HepG2 (cell line): Measurements from ENCODE around the gene CELA2B. TPM values are rescaled to one million over a fixed set of nuclear protein-coding genes. Genes with fewer than 3 reads are reported as not detected.

Source experiments
- BRCA1 ChIP-seq: sonication (generic); formaldehyde crosslinking; IDR thresholded peaks from 2 replicates; pipeline ENCODE4 v1.4.0; 2020; ENCODE audit warnings: missing genetic modification reagents
- FOXJ3 ChIP-seq: sonication (generic); formaldehyde crosslinking; IDR thresholded peaks from 2 replicates; pipeline ENCODE4 v1.4.0; 2020; ENCODE audit warnings: missing genetic modification reagents, mild to moderate bottlenecking, borderline replicate concordance
- HOXA9 ChIP-seq: sonication (generic); formaldehyde crosslinking; IDR thresholded peaks from 2 replicates; pipeline ENCODE4 v1.8.1; 2022; ENCODE audit warnings: missing genetic modification reagents, mild to moderate bottlenecking, moderate library complexity, borderline replicate concordance
- KMT2B ChIP-seq: IDR thresholded peaks from 2 replicates; pipeline ENCODE4 v1.6.1; 2016; ENCODE audit warnings: missing genetic modification reagents, missing compliant biosample characterization
- MIER3 ChIP-seq: IDR thresholded peaks from 2 replicates; pipeline ENCODE4 v1.6.1; 2016; ENCODE audit warnings: missing compliant biosample characterization, borderline replicate concordance
- MTA1 ChIP-seq: sonication (generic); formaldehyde crosslinking; IDR thresholded peaks from 2 replicates; pipeline ENCODE4 v1.4.0; 2020; ENCODE audit warnings: missing genetic modification reagents, mild to moderate bottlenecking, borderline replicate concordance
- MTF1 ChIP-seq: sonication (generic); formaldehyde crosslinking; IDR thresholded peaks from 2 replicates; pipeline ENCODE4 v1.5.0; 2020; ENCODE audit warnings: missing genetic modification reagents
- MXI1 ChIP-seq: IDR thresholded peaks from 3 replicates; pipeline ENCODE4 v1.6.1; 2012; ENCODE audit warnings: low read depth, low read length, inconsistent platforms, borderline replicate concordance
- NCOA2 ChIP-seq: sonication (generic); formaldehyde crosslinking; IDR thresholded peaks from 2 replicates; pipeline ENCODE4 v1.8.0; 2022; ENCODE audit warnings: inconsistent platforms
- PCBP2 ChIP-seq: fragments of 200-400 bp; formaldehyde crosslinking; optimal IDR thresholded peaks from 2 replicates; pipeline ENCODE3; 2018; ENCODE audit warnings: low read length, low read depth; ENCODE audit not compliant: poor library complexity, severe bottlenecking
- PHF5A ChIP-seq: IDR thresholded peaks from one replicate; pipeline ENCODE4 v1.6.1; 2018; ENCODE audit warnings: low read depth, missing genetic modification reagents; ENCODE audit not compliant: unreplicated experiment
- RELA ChIP-seq: sonication (generic); formaldehyde crosslinking; IDR thresholded peaks from 2 replicates; pipeline ENCODE4 v1.4.0; 2020; ENCODE audit warnings: missing genetic modification reagents
- RNF2 ChIP-seq: fragments of 450-650 bp; conservative IDR thresholded peaks from 2 replicates; pipeline ENCODE4 v1.6.1; 2016; ENCODE audit warnings: low read depth
- SNAI1 ChIP-seq: sonication (generic); formaldehyde crosslinking; IDR thresholded peaks from 2 replicates; pipeline ENCODE4 v1.5.0; 2020; ENCODE audit warnings: mild to moderate bottlenecking, missing genetic modification reagents, borderline replicate concordance
- TBL1XR1 ChIP-seq: fragments of 150-350 bp; IDR thresholded peaks from 2 replicates; pipeline ENCODE4 v1.6.1; 2014; ENCODE audit warnings: borderline replicate concordance, low read length; ENCODE audit not compliant: partially characterized antibody
- TCF7 ChIP-seq: sonication (generic); IDR thresholded peaks from 2 replicates; pipeline ENCODE4 v1.6.1; 2016; ENCODE audit warnings: antibody characterized with exemption, low read depth
- ZFAT ChIP-seq: sonication (generic); formaldehyde crosslinking; conservative IDR thresholded peaks from 2 replicates; pipeline ENCODE4 v1.8.1; 2023; ENCODE audit warnings: missing genetic modification reagents, inconsistent platforms
- ZFP1 ChIP-seq: IDR thresholded peaks from 2 replicates; pipeline ENCODE4 v1.6.1; 2016
- ZFP36L1 ChIP-seq: sonication (generic); formaldehyde crosslinking; IDR thresholded peaks from 2 replicates; pipeline ENCODE4 v1.8.0; 2022; ENCODE audit warnings: mild to moderate bottlenecking, missing genetic modification reagents, moderate library complexity
- ZNF101 ChIP-seq: sonication (generic); formaldehyde crosslinking; IDR thresholded peaks from 2 replicates; pipeline ENCODE4 v1.4.0; 2020; ENCODE audit warnings: mild to moderate bottlenecking, low read depth, missing genetic modification reagents, borderline replicate concordance
- ZNF136 ChIP-seq: sonication (generic); formaldehyde crosslinking; IDR thresholded peaks from 2 replicates; pipeline ENCODE4 v1.8.1; 2022; ENCODE audit warnings: low read depth, mild to moderate bottlenecking, moderate library complexity, missing genetic modification reagents
- ZNF232 ChIP-seq: sonication (generic); formaldehyde crosslinking; IDR thresholded peaks from 2 replicates; pipeline ENCODE4 v1.4.0; 2020; ENCODE audit warnings: missing genetic modification reagents, borderline replicate concordance
- ZNF260 ChIP-seq: sonication (generic); formaldehyde crosslinking; IDR thresholded peaks from 2 replicates; pipeline ENCODE4 v1.4.0; 2020; ENCODE audit warnings: missing genetic modification reagents, low read depth, mild to moderate bottlenecking, borderline replicate concordance
- ZNF274 ChIP-seq: sonication (generic); formaldehyde crosslinking; IDR thresholded peaks from 2 replicates; pipeline ENCODE4 v1.5.1; 2020; ENCODE audit warnings: mild to moderate bottlenecking, missing genetic modification reagents
- ZNF569 ChIP-seq: sonication (generic); formaldehyde crosslinking; IDR thresholded peaks from 2 replicates; pipeline ENCODE4 v1.5.0; 2020; ENCODE audit warnings: mild to moderate bottlenecking, missing genetic modification reagents, moderate library complexity, borderline replicate concordance
- ZNF737 ChIP-seq: sonication (generic); formaldehyde crosslinking; IDR thresholded peaks from 2 replicates; pipeline ENCODE4 v1.5.0; 2020; ENCODE audit warnings: missing genetic modification reagents, mild to moderate bottlenecking, borderline replicate concordance
- ZNF772 ChIP-seq: sonication (generic); formaldehyde crosslinking; IDR thresholded peaks from 2 replicates; pipeline ENCODE4 v1.5.0; 2020; ENCODE audit warnings: mild to moderate bottlenecking, missing genetic modification reagents
- polyA plus RNA-seq, 8 experiments: library from polyadenylated mRNA; depleted of rRNA in 3 of 8; stranded (reverse) in 7 of 8; unstranded in 1 of 8; fragments of >200 nt; fragmentation: Illumina TruSeq in 4 of 8; extraction: Trizol in 4 of 8; gene quantifications; 2 replicates each; pipeline versions ENCODE4 v1.2.1 to v1.2.3, GENCODE V29; 2011 to 2016; ENCODE audit warnings: low read depth in 4 of 8, missing spikeins in 1 of 8, mixed read lengths in 1 of 8; ENCODE audit not compliant: insufficient read depth in 1 of 8
- total RNA-seq, 5 experiments: library from RNA; depleted of rRNA; stranded (reverse); fragments of >200 nt; fragmentation: Illumina TruSeq; extraction: Trizol; gene quantifications; 2 replicates each; pipeline ENCODE4 v1.2.3, GENCODE V29; 2016; ENCODE audit warnings: low read depth in 1 of 5
- TF ChIP-seq, protein P1 (sequence below): sonication (generic); formaldehyde crosslinking; IDR thresholded peaks from 2 replicates; pipeline ENCODE4 v1.8.0; 2022; ENCODE audit warnings: mild to moderate bottlenecking, missing genetic modification reagents; ENCODE audit not compliant: insufficient replicate concordance
- TF ChIP-seq, protein P2 (sequence below): sonication (generic); formaldehyde crosslinking; IDR thresholded peaks from 2 replicates; pipeline ENCODE4 v1.5.0; 2020; ENCODE audit warnings: missing genetic modification reagents, mild to moderate bottlenecking, borderline replicate concordance

CELA2B gene
- total and polyA plus RNA-seq, 2 of the 13 experiments (the other 11 are each of a cell fraction or from before 2014, with no cell fraction given): not detected

DNA sequence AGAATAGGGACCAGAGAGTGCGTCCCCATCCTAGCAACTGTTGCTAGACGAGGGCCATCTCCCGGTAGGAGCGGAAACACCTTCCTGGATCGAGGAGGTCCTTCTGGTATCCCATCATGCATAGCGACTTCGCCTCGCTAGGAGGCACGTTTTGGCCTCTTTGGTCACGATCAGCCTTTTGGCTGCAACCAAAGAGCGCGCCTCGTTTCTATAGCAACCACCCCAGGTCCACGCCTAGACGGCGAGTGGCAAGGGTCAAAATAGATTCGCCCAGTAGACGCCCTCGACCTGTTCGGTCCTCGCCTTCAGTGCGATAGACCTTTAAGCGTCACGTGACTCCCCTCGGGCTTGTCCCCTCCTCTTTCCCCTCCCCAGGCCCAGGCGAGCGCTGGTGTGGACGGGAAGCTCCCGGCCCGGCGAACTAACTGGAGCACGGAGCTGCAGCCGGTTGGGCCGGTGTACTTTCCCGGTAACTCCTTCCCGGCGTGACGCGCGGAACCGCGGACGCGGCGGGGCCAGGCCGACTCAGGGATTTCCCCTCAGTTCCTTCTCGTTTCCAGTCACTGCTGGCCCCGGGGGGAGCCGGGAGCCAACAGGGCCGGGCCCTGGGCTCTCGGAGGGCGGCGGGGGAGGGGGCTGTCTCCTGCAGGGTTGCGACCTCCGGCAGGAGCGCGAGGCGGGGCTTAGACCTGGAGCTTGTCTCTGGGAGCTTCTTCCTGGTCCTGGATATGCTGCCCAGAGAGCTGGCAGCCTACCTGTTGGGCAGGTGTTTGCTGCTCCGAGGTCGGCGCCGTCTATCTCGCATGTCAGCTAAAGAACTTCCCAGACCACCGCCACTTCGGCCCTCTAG lies 50.8 kb downstream of the CELA2B start, which contains the start of gene DNAJC16 (continued):
- TF ChIP-seq ZNF260 (CRISPR knock-in tag) (no peak), ZNF232 (CRISPR knock-in tag) (no peak), BRCA1 (CRISPR knock-in tag) (no peak), ZFAT (CRISPR knock-in tag) (no peak), ZNF737 (CRISPR knock-in tag) (no peak), MIER3 (CRISPR knock-in tag) (peak; percentile 90), ZNF772 (CRISPR knock-in tag) (peak; percentile 88; the same call in 1 of the 2 replicates), PCBP2 (no peak), ZNF569 (CRISPR knock-in tag) (no peak), ZFP1 (CRISPR knock-in tag) (peak; percentile 72; the same call in 1 of the 2 replicates), ZNF274 (CRISPR knock-in tag) (peak; percentile 43; the same call in 1 of the 2 replicates), SNAI1 (CRISPR knock-in tag) (no peak), NCOA2 (CRISPR knock-in tag) (peak; percentile 51), MXI1 (peak; percentile 97; the same call in 2 of the 3 replicates), TBL1XR1 (peak; percentile 80), PHF5A (CRISPR knock-in tag) (peak; percentile 39), HOXA9 (no peak), KMT2B (CRISPR knock-in tag) (peak; percentile 78; the same call in 1 of the 2 replicates), FOXJ3 (CRISPR knock-in tag) (no peak; the same call in 1 of the 2 replicates), MTA1 (CRISPR knock-in tag) (peak; percentile 74; the same call in 1 of the 2 replicates), MTF1 (no peak), TCF7 (no peak), ZNF136 (peak; percentile 58; the same call in 1 of the 2 replicates), RELA (no peak; the same call in 1 of the 2 replicates), ZNF101 (CRISPR knock-in tag) (no peak), RNF2 (peak; percentile 57; the same call in 1 of the 2 replicates), ZFP36L1 (CRISPR knock-in tag) (no peak)
- TF ChIP-seq, protein P1, sequence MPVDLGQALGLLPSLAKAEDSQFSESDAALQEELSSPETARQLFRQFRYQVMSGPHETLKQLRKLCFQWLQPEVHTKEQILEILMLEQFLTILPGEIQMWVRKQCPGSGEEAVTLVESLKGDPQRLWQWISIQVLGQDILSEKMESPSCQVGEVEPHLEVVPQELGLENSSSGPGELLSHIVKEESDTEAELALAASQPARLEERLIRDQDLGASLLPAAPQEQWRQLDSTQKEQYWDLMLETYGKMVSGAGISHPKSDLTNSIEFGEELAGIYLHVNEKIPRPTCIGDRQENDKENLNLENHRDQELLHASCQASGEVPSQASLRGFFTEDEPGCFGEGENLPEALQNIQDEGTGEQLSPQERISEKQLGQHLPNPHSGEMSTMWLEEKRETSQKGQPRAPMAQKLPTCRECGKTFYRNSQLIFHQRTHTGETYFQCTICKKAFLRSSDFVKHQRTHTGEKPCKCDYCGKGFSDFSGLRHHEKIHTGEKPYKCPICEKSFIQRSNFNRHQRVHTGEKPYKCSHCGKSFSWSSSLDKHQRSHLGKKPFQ (CRISPR knock-in tag): no peak
- TF ChIP-seq, protein P2, sequence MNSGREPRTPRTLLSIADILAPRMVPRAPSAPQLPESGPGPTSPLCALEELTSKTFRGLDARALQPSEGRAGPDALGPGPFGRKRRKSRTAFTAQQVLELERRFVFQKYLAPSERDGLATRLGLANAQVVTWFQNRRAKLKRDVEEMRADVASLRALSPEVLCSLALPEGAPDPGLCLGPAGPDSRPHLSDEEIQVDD (CRISPR knock-in tag): no peak
